B cell (primary cell): Measurements from ENCODE around the gene PREX1. TPM values are rescaled to one million over a fixed set of nuclear protein-coding genes. Genes with fewer than 3 reads are reported as not detected.
A peak's percentile ranks its signal among the peaks of the same experiment; 100 is the strongest.

Experiments
- ATAC-seq: fragments of 200-7000 bp; cut with Tn5 transposase; one replicate; pipeline ENCODE4 v1.10.0; 2021; ENCODE audit warnings: low read depth, mild to moderate bottlenecking, moderate number of reproducible peaks, moderate library complexity
- CTCF ChIA-PET: fragments of 350-600 bp; sonication (Branson Sonifier 250); formaldehyde crosslinking; loops from one replicate; lab custom pipeline; 2021; ENCODE audit warnings: antibody characterized with exemption, inconsistent platforms; lab: Charles Lee
- POLR2A ChIA-PET: fragments of 350-600 bp; sonication (Branson Sonifier 250); formaldehyde crosslinking; loops from one replicate; lab custom pipeline; 2021; ENCODE audit warnings: antibody characterized with exemption; lab: Charles Lee
- DNase-seq: peaks from one replicate; pipeline ENCODE4 v3.0.0; 2013
- H2AFZ ChIP-seq: 2 replicates; pipeline ENCODE4 v1.6.1; 2012; ENCODE audit warnings: mild to moderate bottlenecking, low read depth, low read length; ENCODE audit not compliant: insufficient read depth, poor library complexity, severe bottlenecking
- H3K27ac ChIP-seq, 2 donors: 1 replicate in 1 of 2; 2 replicates in 1 of 2; pipeline ENCODE4 v1.5.1; 2012 to 2013; ENCODE audit warnings: low read length in 2 of 2, mild to moderate bottlenecking in 2 of 2, moderate library complexity in 1 of 2
- H3K27me3 ChIP-seq, 4 experiments: fragments of 200-600 bp in 1 of 4; sonication (generic) in 1 of 4; replicated peaks in 1 of 4; 1 replicate in 2 of 4; 2 replicates in 2 of 4; pipeline versions ENCODE4 v1.6.1 to v1.7.0; 2013 to 2016; ENCODE audit warnings: low read length in 3 of 4, mild to moderate bottlenecking in 2 of 4, mixed read lengths in 1 of 4, moderate library complexity in 1 of 4; ENCODE audit not compliant: insufficient read depth in 4 of 4, control insufficient read depth in 3 of 4; ENCODE audit errors: control extremely low read depth in 1 of 4
- H3K36me3 ChIP-seq, 2 experiments: replicated peaks in 1 of 2; 1 replicate in 1 of 2; 2 replicates in 1 of 2; pipeline versions ENCODE4 v1.6.1 to v1.7.1; 2013; ENCODE audit warnings: low read length in 1 of 2; ENCODE audit not compliant: insufficient read depth in 2 of 2, control insufficient read depth in 1 of 2; ENCODE audit errors: control extremely low read depth in 1 of 2, extremely low read depth in 1 of 2
- H3K4me1 ChIP-seq, 2 donors: fragments of 200-600 bp in 1 of 2; sonication (generic) in 1 of 2; 1 replicate in 1 of 2; 2 replicates in 1 of 2; pipeline versions ENCODE4 v1.5.1 to v1.6.1; 2013 to 2017; ENCODE audit warnings: low read length in 2 of 2; ENCODE audit not compliant: control insufficient read depth in 2 of 2, insufficient read depth in 2 of 2
- H3K4me2 ChIP-seq: replicated peaks from 2 replicates; pipeline ENCODE3; 2012; ENCODE audit warnings: mild to moderate bottlenecking, low read depth, low read length; ENCODE audit not compliant: poor library complexity, severe bottlenecking
- H3K4me3 ChIP-seq, 5 experiments: fragments of 200-600 bp in 1 of 5; sonication (generic) in 1 of 5; 1 replicate in 3 of 5; 2 replicates in 2 of 5; pipeline versions ENCODE4 v1.5.1 to v1.7.0; 2011 to 2016; ENCODE audit warnings: low read length in 4 of 5, mild to moderate bottlenecking in 4 of 5, low read depth in 2 of 5, control low read depth in 1 of 5, moderate library complexity in 1 of 5; ENCODE audit not compliant: insufficient read depth in 1 of 5; ENCODE audit errors: control extremely low read depth in 1 of 5, extremely low read depth in 1 of 5
- H3K79me2 ChIP-seq: fragments of 200-600 bp; sonication (generic); one replicate; pipeline ENCODE4 v1.6.0; 2016; ENCODE audit warnings: low read length; ENCODE audit not compliant: control insufficient read depth, insufficient read depth
- H3K9ac ChIP-seq: fragments of 200-600 bp; sonication (generic); 2 replicates; pipeline ENCODE4 v1.6.1; 2017; ENCODE audit warnings: mild to moderate bottlenecking, low read length, moderate library complexity
- H3K9me3 ChIP-seq, 3 donors: one replicate each; pipeline versions ENCODE4 v1.6.1 to v1.7.1; 2013; ENCODE audit warnings: low read length in 2 of 3; ENCODE audit not compliant: control insufficient read depth in 2 of 3, insufficient read depth in 1 of 3; ENCODE audit errors: control extremely low read depth in 1 of 3
- H4K20me1 ChIP-seq: 2 replicates; pipeline ENCODE4 v1.6.0; 2012; ENCODE audit warnings: mild to moderate bottlenecking, low read length; ENCODE audit not compliant: insufficient read depth, control insufficient read depth, poor library complexity, severe bottlenecking
- H3K27ac Mint-ChIP-seq: one replicate; pipeline ENCODE4 v1.8.0; 2021; ENCODE audit warnings: mixed read lengths
- H3K27me3 Mint-ChIP-seq: one replicate; pipeline ENCODE4 v1.8.0; 2021; ENCODE audit warnings: mixed read lengths
- H3K4me1 Mint-ChIP-seq: one replicate; pipeline ENCODE4 v1.8.0; 2021; ENCODE audit warnings: mixed read lengths
- H3K4me3 Mint-ChIP-seq: one replicate; pipeline ENCODE4 v1.8.0; 2021; ENCODE audit warnings: mixed read lengths
- H3K9me3 Mint-ChIP-seq: one replicate; pipeline ENCODE4 v1.8.0; 2022; ENCODE audit warnings: mixed read lengths; ENCODE audit not compliant: insufficient read depth
- CTCF ChIP-seq: fragments of 200-600 bp; IDR thresholded peaks from one replicate; pipeline ENCODE4 v1.8.0; 2022; ENCODE audit warnings: antibody characterized with exemption, mild to moderate bottlenecking
- EZH2 ChIP-seq: IDR thresholded peaks from 2 replicates; pipeline ENCODE4 v1.6.1; 2012; ENCODE audit warnings: borderline replicate concordance, low read depth, mild to moderate bottlenecking, moderate library complexity, low read length; ENCODE audit not compliant: insufficient read depth, poor library complexity, severe bottlenecking
- WGBS: methylation state at CpG from one replicate; pipeline ENCODE4 v1.1.5; 2013; ENCODE audit warnings: missing lambda C conversion rate; ENCODE audit not compliant: insufficient coverage; 5-methylcytosine and 5-hydroxymethylcytosine counted together
- intact Hi-C: fragments of 100-400 bp; cut with micrococcal nuclease; formaldehyde crosslinking; loops from one replicate; pipeline ENCODE4 v1.10.0; 2022
- polyA plus RNA-seq: library from polyadenylated mRNA; depleted of rRNA; stranded (reverse); fragments of >200 nt; gene quantifications from 2 replicates; pipeline ENCODE4 v1.2.3, GENCODE V29; 2012
- total RNA-seq, 2 donors: library from RNA; stranded (reverse); fragments of 120-200 nt in 1 of 2; gene quantifications; 1 replicate in 1 of 2; 2 replicates in 1 of 2; pipeline versions ENCODE4 v1.2.3 to v1.2.4, GENCODE V29; 2013 to 2022

PREX1 gene
- total and polyA plus RNA-seq, 2 donors (not counting 1 experiment from before 2014, with no cell fraction given), result 79.1 to 99.4 TPM

- intact Hi-C loops, result loop anchor here (2.0 to 5.0 kb wide), 5 partner anchors 16 to 185 kb away; no protein-coding TSS in a partner anchor
- H3K4me3 Mint-ChIP-seq, result peak overlapping the region; percentile 75
- Histone ChIP-seq H3K4me1 (peaks cover 66 to 69% of the 10 kb centered on the region in 2 donors), H3K27me3 (no peaks in the 10 kb centered on the region), H3K27ac (peak overlapping the region; percentile 57 to 80), H3K4me2 (peak overlapping the region; percentile 67), H4K20me1 (peaks cover 68% of the 10 kb centered on the region), H3K4me3 (peak overlapping the region in 1 of 5 experiments; percentile 21), H3K9ac (peak overlapping the region; percentile 44), H3K9me3 (peaks cover 0 to 27% (median 0%) of the 10 kb centered on the region in 3 donors), H3K36me3 (peaks cover 0 to 38% of the 10 kb centered on the region in 2 experiments), H2AFZ (no peak overlapping the region), H3K79me2 (peaks cover 33% of the 10 kb centered on the region)
- H3K27ac Mint-ChIP-seq, result peak overlapping the region; percentile 84
- peak; percentile 55 for ATAC-seq
- WGBS, result 22% methylated on average over 8 of the region's 8 CpGs
- peaks cover 73% of the 10 kb centered on the region for H3K4me1 Mint-ChIP-seq
- peak; percentile 58 for DNase-seq
- ChIA-PET POLR2A (interaction anchor here (1.0 to 1.2 kb wide), 2 partner anchors 18 to 30 kb away, joined by 5 read pairs; no protein-coding TSS in a partner anchor), CTCF (interaction anchor here (0.6 to 2.7 kb wide), 11 partner anchors 11 to 1339 kb away, joined by 3 to 12 read pairs (median 7); no protein-coding TSS in a partner anchor)
- H3K9me3 Mint-ChIP-seq, result no peaks in the 10 kb centered on the region
- TF ChIP-seq CTCF (no peak), EZH2 (no peak)
- H3K27me3 Mint-ChIP-seq, result no peaks in the 10 kb centered on the region
Observed at GRCh38 chr20:48722737-48723191, 105.0 kb downstream of the PREX1 start.
